Testis (tissue), 3 donors: Measurements from ENCODE around the gene CCDC57. TPM values are rescaled to one million over a fixed set of nuclear protein-coding genes. Genes with fewer than 3 reads are reported as not detected.
A peak's percentile ranks its signal among the peaks of the same experiment; 100 is the strongest.

Experiments
- DNase-seq: peaks from one replicate; pipeline ENCODE4 v3.0.0-alpha.2; 2019
- H3K27ac ChIP-seq, 2 donors: fragments of 200-600 bp; sonication (generic); one replicate each; pipeline ENCODE4 v1.5.1; 2019
- H3K27me3 ChIP-seq: fragments of 200-600 bp; sonication (generic); one replicate; pipeline ENCODE4 v1.5.1; 2019
- H3K36me3 ChIP-seq: fragments of 200-600 bp; sonication (generic); one replicate; pipeline ENCODE4 v1.5.1; 2017; ENCODE audit warnings: low read depth; ENCODE audit errors: missing control alignments
- H3K4me1 ChIP-seq: fragments of 200-600 bp; sonication (generic); one replicate; pipeline ENCODE4 v1.5.1; 2019
- H3K4me3 ChIP-seq, 2 donors: fragments of 200-600 bp; sonication (generic); one replicate each; pipeline ENCODE4 v1.5.1; 2017 to 2019
- H3K9me3 ChIP-seq: fragments of 200-600 bp; sonication (generic); one replicate; pipeline ENCODE4 v1.5.1; 2017
- CTCF ChIP-seq, 3 experiments: fragments of 450-650 bp in 2 of 3; fragments of 200-600 bp in 1 of 3; sonication (generic) in 1 of 3; IDR thresholded peaks; one replicate each; pipeline ENCODE4 v1.5.1; 2016 to 2019; ENCODE audit warnings: antibody characterized with exemption in 3 of 3, mild to moderate bottlenecking in 2 of 3, moderate library complexity in 1 of 3
- POLR2A ChIP-seq: fragments of 450-650 bp; IDR thresholded peaks from one replicate; pipeline ENCODE4 v1.6.1; 2017; ENCODE audit warnings: antibody characterized with exemption, mild to moderate bottlenecking, moderate library complexity
- WGBS, 2 donors: methylation state at CpG; one replicate each; pipeline ENCODE4 v1.1.5; 2018; 5-methylcytosine and 5-hydroxymethylcytosine counted together
- intact Hi-C: fragments of 100-400 bp; cut with DNase I; formaldehyde crosslinking; loops from one replicate; pipeline ENCODE4 v1.15.1; 2023; ENCODE audit warnings: low total_unique reads
- polyA plus RNA-seq: library from polyadenylated mRNA; stranded (reverse); fragments of 350-450 nt; fragmentation: Illumina TruSeq; extraction: RNeasy Lipid Tissue Mini Kit (QIAGEN cat#74804); gene quantifications from one replicate; pipeline ENCODE4 v1.2.3, GENCODE V29; 2014; ENCODE audit warnings: low read depth, low replicate concordance; ENCODE audit not compliant: insufficient read depth
- total RNA-seq, 2 donors: library from RNA; depleted of rRNA; stranded (reverse); fragments of >200 nt; gene quantifications; one replicate each; pipeline ENCODE4 v1.2.3, GENCODE V29; 2016

The CCDC57 gene
- total and polyA plus RNA-seq, 3 donors from 2014 or later, result 61.3 to 111 (median 71.8) TPM

- no peaks in the 10 kb centered on the region for H3K36me3 ChIP-seq
- intact Hi-C loops, result no loop called here
- peak overlapping the region; percentile 83 to 90 for H3K27ac ChIP-seq
- H3K4me1 ChIP-seq, result peaks cover 34% of the 10 kb centered on the region
- DNase-seq, result no peak
- peak overlapping the region in 1 of 2 donors; percentile 58 for H3K4me3 ChIP-seq
- no peak for TF ChIP-seq CTCF (IDR thresholded peaks at IDR 0.05)
- no peak for TF ChIP-seq POLR2A
- no peaks in the 10 kb centered on the region for H3K27me3 ChIP-seq
- no peaks in the 10 kb centered on the region for H3K9me3 ChIP-seq
- 43 to 69% methylated on average over 7 to 18 of the region's 18 CpGs for WGBS, 2 donors
These were observed 15.1 kb upstream of the CCDC57 start for GRCh38 chr17:82227629-82228277.

DNA sequence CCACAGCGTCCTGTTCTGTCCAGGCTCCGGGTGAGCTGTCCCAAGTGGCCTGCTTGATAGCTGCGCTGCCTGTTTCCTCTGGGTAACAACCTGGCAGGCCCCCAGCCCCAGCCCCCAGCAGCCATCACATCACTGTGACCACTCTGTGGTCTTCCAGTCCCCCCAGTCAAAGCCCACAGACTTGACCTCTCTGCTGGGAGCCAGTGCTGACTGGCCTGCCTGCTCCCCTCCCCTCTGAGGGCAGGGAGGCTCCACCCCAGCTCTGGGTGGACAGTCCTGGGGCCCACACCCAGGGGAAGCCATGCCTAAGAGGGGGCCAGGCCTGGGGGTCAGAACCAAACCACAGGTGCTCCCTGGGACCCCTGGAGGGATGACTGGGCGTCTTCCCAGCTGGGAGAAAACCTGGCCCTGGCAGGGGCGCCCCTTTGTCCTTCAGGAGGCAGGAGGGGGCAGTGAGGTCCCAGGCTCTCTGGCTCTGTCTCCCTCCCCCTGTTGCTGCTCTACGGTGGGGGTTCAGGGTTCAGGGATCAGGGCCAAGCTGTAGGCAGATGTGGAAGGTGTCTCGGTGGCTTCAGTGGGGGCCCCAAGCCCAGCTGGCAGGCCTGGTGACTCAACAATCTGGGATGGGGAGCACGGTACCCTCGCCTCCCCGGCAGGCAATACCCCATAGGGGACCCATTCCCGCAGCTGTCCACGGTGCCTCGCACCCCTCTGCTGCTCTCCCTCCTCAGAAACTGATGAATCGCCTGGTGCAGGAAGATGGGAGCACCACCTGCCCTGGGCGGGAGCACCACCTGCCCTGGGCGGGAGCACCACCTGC lies 14.4 kb upstream of the CCDC57 start:
- intact Hi-C loops, result no loop called here
- Histone ChIP-seq H3K27ac (no peak overlapping the region), H3K9me3 (no peaks in the 10 kb centered on the region), H3K4me3 (no peak overlapping the region), H3K4me1 (peaks cover 26% of the 10 kb centered on the region), H3K36me3 (no peaks in the 10 kb centered on the region), H3K27me3 (no peaks in the 10 kb centered on the region)
- 85 to 100% methylated on average over 3 to 13 of the region's 16 CpGs for WGBS, 2 donors
- TF ChIP-seq CTCF (IDR thresholded peaks at IDR 0.05) (no peak), POLR2A (no peak)
- no peak for DNase-seq

DNA sequence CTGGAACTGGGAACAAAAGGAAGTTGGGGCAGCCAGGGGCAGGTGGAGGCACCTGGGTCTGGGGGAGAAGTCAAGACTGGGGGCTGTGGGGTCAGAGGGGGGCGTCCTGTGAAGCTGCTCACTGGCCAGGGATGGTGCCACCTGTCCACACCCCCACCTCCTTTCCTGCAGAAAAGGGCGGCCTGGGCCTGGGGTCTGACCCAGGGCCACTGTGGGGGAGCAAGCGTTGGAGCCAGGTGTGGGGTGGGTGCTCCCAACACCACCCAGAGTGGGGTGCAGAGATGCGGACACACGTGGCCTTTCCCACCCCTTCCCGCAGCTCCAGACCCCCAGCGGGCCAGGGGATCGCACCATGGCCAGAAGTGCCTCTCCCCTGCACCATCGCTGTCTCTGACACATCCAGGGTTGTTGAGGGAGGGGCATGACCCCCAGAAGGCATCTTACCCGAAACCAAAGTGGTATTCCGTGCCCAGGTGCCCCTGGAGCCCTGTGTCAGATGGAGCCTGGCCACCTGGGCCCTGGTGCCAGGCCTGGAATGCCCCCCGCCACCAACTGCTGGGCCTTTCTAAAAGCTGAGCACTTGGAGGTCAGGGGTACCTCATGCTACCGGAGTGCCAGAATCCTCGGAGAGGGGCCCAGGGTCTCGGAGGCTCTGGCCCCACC lies 13.6 kb upstream of the CCDC57 start:
- Histone ChIP-seq H3K36me3 (no peaks in the 10 kb centered on the region), H3K9me3 (no peaks in the 10 kb centered on the region), H3K27ac (no peak overlapping the region), H3K4me3 (no peak overlapping the region), H3K27me3 (no peaks in the 10 kb centered on the region), H3K4me1 (peaks cover 19% of the 10 kb centered on the region)
- intact Hi-C loops, result no loop called here
- WGBS, 2 donors, result 94% methylated on average over 15 of the region's 15 CpGs; no CpG with 5 or more reads in 1 of the 2 donors
- no peak for DNase-seq
- TF ChIP-seq CTCF (IDR thresholded peaks at IDR 0.05) (no peak), POLR2A (no peak)

- no peak for TF ChIP-seq CTCF (IDR thresholded peaks at IDR 0.05)
- no peak for TF ChIP-seq POLR2A
- peaks cover 15% of the 10 kb centered on the region for H3K4me1 ChIP-seq
- H3K4me3 ChIP-seq, result no peak overlapping the region
- H3K27me3 ChIP-seq, result no peaks in the 10 kb centered on the region
- intact Hi-C loops, result no loop called here
- 78 to 85% methylated on average over 9 to 24 of the region's 24 CpGs for WGBS, 2 donors
- H3K9me3 ChIP-seq, result no peaks in the 10 kb centered on the region
- H3K27ac ChIP-seq, result no peak overlapping the region
- H3K36me3 ChIP-seq, result no peaks in the 10 kb centered on the region
- DNase-seq, result no peak
These were observed 12.9 kb upstream of the CCDC57 start for GRCh38 chr17:82225368-82226029.
